Left lung (tissue), 10 donors: Measurements from ENCODE around the gene APOA5. TPM values are rescaled to one million over a fixed set of nuclear protein-coding genes. Genes with fewer than 3 reads are reported as not detected.
"Not testable (repeated sequence)": the region's sequence is repeated elsewhere in the genome, so short reads cannot be mapped to it uniquely, and the experiment has no call there.

ENCODE experiments used
- ATAC-seq: fragments of 200-7000 bp; cut with Tn5 transposase; one replicate; pipeline ENCODE4 v1.9.1; 2020; ENCODE audit warnings: moderate library complexity
- DNase-seq, 4 donors: peaks; one replicate each; pipeline ENCODE4 v3.0.0-alpha.2; 2013 to 2020
- H3K27ac ChIP-seq, 2 donors: fragments of 200-600 bp; sonication (generic) in 1 of 2; one replicate each; pipeline versions ENCODE4 v1.5.0 to v1.8.0; 2020 to 2021
- H3K27me3 ChIP-seq, 2 donors: fragments of 200-600 bp; sonication (generic) in 1 of 2; one replicate each; pipeline versions ENCODE4 v1.5.0 to v1.8.0; 2020 to 2021
- H3K36me3 ChIP-seq, 2 donors: fragments of 200-600 bp; sonication (generic) in 1 of 2; one replicate each; pipeline versions ENCODE4 v1.5.0 to v1.8.0; 2020 to 2021
- H3K4me1 ChIP-seq, 2 donors: fragments of 200-600 bp; one replicate each; pipeline ENCODE4 v1.8.0; 2021
- H3K4me3 ChIP-seq, 2 donors: fragments of 200-600 bp; sonication (generic) in 1 of 2; one replicate each; pipeline versions ENCODE4 v1.5.0 to v1.8.0; 2020 to 2021; ENCODE audit warnings: mild to moderate bottlenecking in 1 of 2
- H3K9me3 ChIP-seq, 2 donors: fragments of 200-600 bp; sonication (generic) in 1 of 2; one replicate each; pipeline versions ENCODE4 v1.5.0 to v1.8.0; 2020 to 2021
- CTCF ChIP-seq, 2 donors: fragments of 200-600 bp; sonication (generic) in 1 of 2; IDR thresholded peaks; one replicate each; pipeline versions ENCODE4 v1.5.0 to v1.8.0; 2021; ENCODE audit warnings: antibody characterized with exemption in 2 of 2
- intact Hi-C, 2 donors: fragments of 100-400 bp; cut with DNase I; formaldehyde crosslinking; loops; one replicate each; pipeline versions ENCODE4 v1.11.2 to v1.14.2; 2022
- polyA plus RNA-seq, 6 donors: library from polyadenylated mRNA; unstranded; fragments of 120-200 nt; gene quantifications; one replicate each; pipeline ENCODE4 v1.2.1, GENCODE V29; 2013; ENCODE audit not compliant: insufficient read length in 6 of 6
- total RNA-seq, 2 donors: library from RNA; stranded (reverse); fragmentation: NEBNext Ultra II Directional; extraction: Animal tissue kit (Norgen Biotek cat#: 25700); gene quantifications; one replicate each; pipeline ENCODE4 v1.2.1, GENCODE V29; 2021
- donor health status: DM: no; HTN: yes; CAD: no.
- donor health status: DM: no; HTN: no; CAD: no.

APOA5 gene
- total and polyA plus RNA-seq, 8 donors = 0.07 to 0.10 TPM; not detected in 6

DNA sequence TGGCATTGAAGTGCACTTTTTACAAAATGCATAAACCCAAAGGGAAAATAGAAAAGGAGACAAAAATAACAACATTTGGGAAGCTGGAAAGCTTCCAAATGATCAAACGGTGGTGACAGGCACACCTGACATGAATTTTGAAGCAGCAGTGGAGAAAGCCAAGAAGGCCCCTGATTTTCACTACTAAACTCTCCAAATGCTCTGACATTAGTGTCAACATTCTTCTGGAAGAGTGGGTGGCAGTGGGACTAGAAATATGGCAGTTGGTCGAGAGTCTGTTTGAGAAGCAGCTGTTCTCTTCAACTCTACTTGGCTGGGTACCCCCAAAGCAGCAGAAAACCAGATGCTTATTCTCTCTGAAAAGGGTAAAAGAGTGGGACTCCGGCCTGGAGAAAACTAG lies 12.3 kb upstream of the APOA5 start:
- ATAC-seq = no peak
- TF ChIP-seq CTCF (IDR thresholded peaks at IDR 0.05) = no peak
- no peak overlapping the region for H3K27ac ChIP-seq
- H3K36me3 ChIP-seq = no peaks in the 10 kb centered on the region
- intact Hi-C loops = no loop called here
- no peaks in the 10 kb centered on the region for H3K27me3 ChIP-seq
- DNase-seq = no peak
- no peak overlapping the region for H3K4me3 ChIP-seq
- no peaks in the 10 kb centered on the region for H3K4me1 ChIP-seq
- no peaks in the 10 kb centered on the region for H3K9me3 ChIP-seq

- DNase-seq, H3K27ac ChIP-seq, H3K9me3 ChIP-seq, H3K4me1 ChIP-seq, intact Hi-C loops, H3K36me3 ChIP-seq, ATAC-seq, H3K4me3 ChIP-seq, H3K27me3 ChIP-seq: not testable (repeated sequence)
These were observed 10.0 kb upstream of the APOA5 start for GRCh38 chr11:116801662-116802061.

GRCh38 chr11:116800610-116801009 lies 8.9 kb upstream of the APOA5 start:
- Histone ChIP-seq H3K9me3 (no peaks in the 10 kb centered on the region), H3K27ac (no peak overlapping the region), H3K4me3 (no peak overlapping the region), H3K27me3 (no peaks in the 10 kb centered on the region), H3K4me1 (no peaks in the 10 kb centered on the region), H3K36me3 (no peaks in the 10 kb centered on the region)
- ATAC-seq = no peak
- no peak for TF ChIP-seq CTCF (IDR thresholded peaks at IDR 0.05)
- intact Hi-C loops = no loop called here
- DNase-seq = no peak

DNA sequence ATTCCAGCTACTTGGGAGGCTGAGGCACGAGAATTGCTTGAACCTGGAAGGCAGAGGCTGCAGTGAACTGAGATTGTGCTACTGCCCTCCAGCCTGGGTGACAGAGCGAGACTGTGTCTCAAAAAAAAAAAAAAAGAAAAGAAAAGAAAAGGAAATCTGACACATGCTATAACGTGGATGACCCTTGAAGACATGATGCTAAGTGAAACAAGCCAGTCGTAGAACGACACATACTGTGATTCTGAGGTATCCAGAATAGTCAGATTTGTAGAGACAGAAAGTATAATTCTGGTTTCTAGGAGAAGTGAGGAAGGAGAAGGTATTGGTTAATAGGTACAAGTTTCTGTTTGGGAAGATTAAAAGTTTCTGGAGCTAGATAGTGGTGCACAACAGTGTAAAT lies 6.7 kb upstream of the APOA5 start:
- H3K27ac ChIP-seq = no peak overlapping the region
- H3K9me3 ChIP-seq = no peaks in the 10 kb centered on the region
- no peaks in the 10 kb centered on the region for H3K27me3 ChIP-seq
- no peak overlapping the region for H3K4me3 ChIP-seq
- H3K4me1 ChIP-seq = no peaks in the 10 kb centered on the region
- ATAC-seq (no peak), DNase-seq (no peak)
- H3K36me3 ChIP-seq = no peaks in the 10 kb centered on the region
- intact Hi-C loops = no loop called here
- no peak for TF ChIP-seq CTCF (IDR thresholded peaks at IDR 0.05)

DNA sequence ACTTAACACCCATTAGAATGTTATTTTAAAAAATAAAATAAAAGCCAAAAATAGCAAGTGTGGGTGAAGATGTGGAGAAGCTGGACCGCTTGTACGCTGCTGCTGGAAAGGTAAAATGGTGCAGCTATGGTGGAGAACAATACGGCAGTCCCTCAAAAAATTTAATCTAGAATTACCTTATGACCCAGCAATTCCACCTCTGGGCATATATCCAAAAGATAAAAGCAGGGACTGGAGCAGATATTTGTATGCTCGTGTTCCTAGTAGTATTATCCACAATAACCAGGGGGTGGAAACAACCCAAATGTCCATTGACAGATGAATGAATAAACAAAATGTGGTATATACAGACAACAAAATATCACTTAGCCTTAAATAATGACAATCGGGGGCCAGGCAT lies 6.1 kb upstream of the APOA5 start:
- no peaks in the 10 kb centered on the region for H3K9me3 ChIP-seq
- no peaks in the 10 kb centered on the region for H3K27me3 ChIP-seq
- no peaks in the 10 kb centered on the region for H3K4me1 ChIP-seq
- intact Hi-C loops = no loop called here
- ATAC-seq (no peak), DNase-seq (no peak)
- H3K36me3 ChIP-seq = no peaks in the 10 kb centered on the region
- no peak overlapping the region for H3K4me3 ChIP-seq
- no peak for TF ChIP-seq CTCF (IDR thresholded peaks at IDR 0.05)
- no peak overlapping the region for H3K27ac ChIP-seq

DNA sequence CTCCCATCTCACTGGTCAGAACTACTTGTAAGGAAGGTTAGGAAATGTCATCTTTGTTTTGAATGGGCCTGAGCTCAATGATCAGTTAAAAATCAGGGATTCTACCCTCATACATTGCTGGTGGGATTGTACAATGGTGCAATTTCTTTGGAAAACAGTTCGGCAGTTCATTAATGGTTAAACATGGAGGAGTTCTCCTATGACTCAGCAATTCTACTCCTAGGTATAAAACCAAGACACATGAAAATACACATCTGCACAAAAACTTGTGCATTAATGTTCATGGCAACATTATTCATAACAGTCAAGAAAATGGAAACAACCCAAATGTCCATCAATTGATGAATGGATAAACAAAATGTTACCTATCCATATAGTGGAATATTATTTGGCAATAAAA lies 4.9 kb upstream of the APOA5 start:
- DNase-seq (no peak), ATAC-seq (no peak)
- H3K9me3 ChIP-seq = no peaks in the 10 kb centered on the region
- peaks cover 2 to 3% of the 10 kb centered on the region in 2 donors for H3K4me1 ChIP-seq
- no peaks in the 10 kb centered on the region for H3K27me3 ChIP-seq
- TF ChIP-seq CTCF (IDR thresholded peaks at IDR 0.05) = no peak
- no peak overlapping the region for H3K4me3 ChIP-seq
- intact Hi-C loops = no loop called here
- no peaks in the 10 kb centered on the region for H3K36me3 ChIP-seq
- no peak overlapping the region for H3K27ac ChIP-seq
